Ovary (tissue), 9 donors: ENCODE results near the gene METTL23. TPM values are rescaled to one million over a fixed set of nuclear protein-coding genes. Genes with fewer than 3 reads are reported as not detected.

Experiments
- DNase-seq, 5 donors: peaks; one replicate each; pipeline ENCODE4 v3.0.0-alpha.2; 2019 to 2020
- H3K27ac ChIP-seq, 2 donors: fragments of 200-600 bp; one replicate each; pipeline versions ENCODE4 v1.5.1 to v1.8.0; 2019 to 2022
- H3K27me3 ChIP-seq: fragments of 200-600 bp; one replicate; pipeline ENCODE4 v1.8.0; 2022
- H3K36me3 ChIP-seq: fragments of 200-600 bp; sonication (generic); one replicate; pipeline ENCODE4 v1.5.1; 2019
- H3K4me1 ChIP-seq: one replicate; pipeline ENCODE4 v1.8.1; 2013; ENCODE audit warnings: mild to moderate bottlenecking, moderate library complexity; ENCODE audit not compliant: insufficient read depth
- H3K4me3 ChIP-seq: fragments of 200-600 bp; sonication (generic); one replicate; pipeline ENCODE4 v1.5.1; 2017
- H3K9me3 ChIP-seq, 2 donors: fragments of 200-600 bp in 1 of 2; sonication (generic) in 1 of 2; one replicate each; pipeline versions ENCODE4 v1.5.1 to v1.8.1; 2013 to 2019; ENCODE audit warnings: mild to moderate bottlenecking in 1 of 2, moderate library complexity in 1 of 2
- CTCF ChIP-seq, 3 donors: fragments of 450-650 bp in 2 of 3; fragments of 200-600 bp in 1 of 3; IDR thresholded peaks; one replicate each; pipeline versions ENCODE4 v1.5.1 to v1.8.0; 2016 to 2022; ENCODE audit warnings: antibody characterized with exemption in 3 of 3, mild to moderate bottlenecking in 1 of 3
- EP300 ChIP-seq: sonication (generic); formaldehyde crosslinking; IDR thresholded peaks from one replicate; pipeline ENCODE4 v1.6.1; 2017; ENCODE audit warnings: antibody characterized with exemption
- POLR2A ChIP-seq: fragments of 450-650 bp; IDR thresholded peaks from one replicate; pipeline ENCODE4 v1.6.1; 2017; ENCODE audit warnings: antibody characterized with exemption, mild to moderate bottlenecking, moderate library complexity
- WGBS, 3 donors: extraction: QIAGEN DNeasy Blood & Tissue Kit in 1 of 3; methylation state at CpG; one replicate each; pipeline versions ENCODE4 v1.1.5 to v1.1.7; 2013 to 2017; 5-methylcytosine and 5-hydroxymethylcytosine counted together
- intact Hi-C, 4 donors: fragments of 100-400 bp; cut with DNase I; formaldehyde crosslinking; loops; one replicate each; pipeline versions ENCODE4 v1.11.0 to v1.15.1; 2022 to 2023
- polyA plus RNA-seq, 2 donors: library from polyadenylated mRNA; stranded (reverse); fragments of 200-250 nt in 1 of 2; fragments of 350-450 nt in 1 of 2; fragmentation: Illumina TruSeq in 1 of 2; extraction: RNeasy Lipid Tissue Mini Kit (QIAGEN cat#74804) in 1 of 2; gene quantifications; one replicate each; pipeline ENCODE4 v1.2.3, GENCODE V29; 2013 to 2014
- total RNA-seq, 7 donors: library from RNA; depleted of rRNA in 2 of 7; stranded (reverse); fragments of >200 nt in 2 of 7; fragmentation: NEBNext Ultra II Directional in 3 of 7; extraction: Animal tissue kit (Norgen Biotek cat#: 25700) in 3 of 7; gene quantifications; one replicate each; pipeline versions ENCODE4 v1.1.0 to v1.2.4, GENCODE V29; 2016 to 2023
- donor health status: DM: no; HTN: no; CAD: no; lungs with moderate emphysema.
- donor health status: DM: no; HTN: no; CAD: no.
- donor health status: Bipolar disorder and iron deficiency.
- donor health status: DM: yes; HTN: yes; CAD: no.
- donor health status: DM: no; HTN: no; CAD: no.
- donor health status: DM: yes; HTN: yes; CAD: no.

The METTL23 gene
- total and polyA plus RNA-seq, 9 donors, result 20.9 to 47.4 (median 32.7) TPM

GRCh38 chr17:76753061-76753961 is 26.7 kb downstream of the METTL23 start:
- TF ChIP-seq CTCF (IDR thresholded peaks at IDR 0.05), result no peak
- no peak for TF ChIP-seq EP300
- no peak for TF ChIP-seq POLR2A
- Histone ChIP-seq H3K36me3 (no peaks in the 10 kb centered on the region), H3K4me3 (no peak overlapping the region), H3K9me3 (no peaks in the 10 kb centered on the region), H3K27me3 (no peaks in the 10 kb centered on the region), H3K4me1 (no peaks in the 10 kb centered on the region), H3K27ac (no peak overlapping the region)
- no peak for DNase-seq
- 80 to 90% (median 86%) methylated on average over 12 of the region's 12 CpGs for WGBS, 3 donors
- intact Hi-C loops, result no loop called here

DNA sequence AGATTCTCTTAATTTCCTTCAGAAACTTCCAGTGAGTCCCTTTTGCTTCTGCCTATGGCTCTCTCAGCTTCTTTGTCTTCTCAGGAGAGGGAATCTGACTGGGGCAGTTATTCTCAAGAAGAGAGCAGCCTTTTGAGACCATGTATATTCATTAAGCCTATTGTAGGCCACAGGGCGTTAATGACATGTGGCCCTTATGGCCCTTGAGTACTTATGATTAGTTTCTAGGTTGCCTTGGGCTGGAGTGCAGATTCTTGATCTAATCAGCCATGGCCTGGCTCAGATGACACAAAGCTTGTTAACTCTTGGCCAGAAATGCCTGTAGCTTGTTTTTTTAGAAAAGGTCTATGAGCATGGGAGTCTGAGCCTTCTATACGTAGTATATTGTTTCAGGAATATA is 28.6 kb downstream of the METTL23 start:
- Histone ChIP-seq H3K4me1 (no peaks in the 10 kb centered on the region), H3K4me3 (no peak overlapping the region), H3K27me3 (no peaks in the 10 kb centered on the region), H3K9me3 (no peaks in the 10 kb centered on the region), H3K36me3 (no peaks in the 10 kb centered on the region), H3K27ac (no peak overlapping the region)
- DNase-seq, result no peak
- no peak for TF ChIP-seq CTCF (IDR thresholded peaks at IDR 0.05)
- TF ChIP-seq EP300, result no peak
- TF ChIP-seq POLR2A, result no peak
- 95 to 98% (median 98%) methylated on average over 2 of the region's 2 CpGs for WGBS, 3 donors
- intact Hi-C loops, result loop anchor here in 1 of 4 donors (5.0 kb wide), 1 partner anchor 87 kb away; no protein-coding TSS in a partner anchor

DNA sequence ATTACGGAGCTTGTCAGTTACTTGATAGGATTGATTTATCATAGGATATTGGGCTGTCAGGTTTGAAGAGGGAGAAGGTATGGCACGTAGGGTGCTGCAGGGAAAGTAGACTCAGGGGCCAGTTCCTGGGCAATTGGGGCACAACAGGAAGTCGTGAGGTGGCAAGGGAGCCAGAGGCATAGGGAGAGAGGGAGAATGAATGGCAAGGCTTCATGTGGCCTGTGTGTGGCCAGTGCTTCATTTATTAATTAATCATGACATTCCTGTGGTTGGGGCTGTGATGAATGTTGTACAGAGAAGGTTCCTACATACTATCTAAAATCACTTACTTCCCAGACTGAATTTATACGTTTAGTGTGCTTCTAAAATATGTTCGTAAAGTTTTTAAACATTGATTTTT is 30.6 kb downstream of the METTL23 start:
- no peaks in the 10 kb centered on the region for H3K4me1 ChIP-seq
- no peaks in the 10 kb centered on the region for H3K36me3 ChIP-seq
- no peak overlapping the region for H3K4me3 ChIP-seq
- H3K9me3 ChIP-seq, result no peaks in the 10 kb centered on the region
- no peaks in the 10 kb centered on the region for H3K27me3 ChIP-seq
- H3K27ac ChIP-seq, result no peak overlapping the region
- TF ChIP-seq POLR2A, result no peak
- TF ChIP-seq CTCF (IDR thresholded peaks at IDR 0.05), result no peak
- TF ChIP-seq EP300, result no peak
- intact Hi-C loops, result loop anchor here in 1 of 4 donors (5.0 kb wide), 1 partner anchor 85 kb away; no protein-coding TSS in a partner anchor
- 94 to 96% (median 95%) methylated on average over 5 of the region's 5 CpGs for WGBS, 3 donors
- no peak for DNase-seq

DNA sequence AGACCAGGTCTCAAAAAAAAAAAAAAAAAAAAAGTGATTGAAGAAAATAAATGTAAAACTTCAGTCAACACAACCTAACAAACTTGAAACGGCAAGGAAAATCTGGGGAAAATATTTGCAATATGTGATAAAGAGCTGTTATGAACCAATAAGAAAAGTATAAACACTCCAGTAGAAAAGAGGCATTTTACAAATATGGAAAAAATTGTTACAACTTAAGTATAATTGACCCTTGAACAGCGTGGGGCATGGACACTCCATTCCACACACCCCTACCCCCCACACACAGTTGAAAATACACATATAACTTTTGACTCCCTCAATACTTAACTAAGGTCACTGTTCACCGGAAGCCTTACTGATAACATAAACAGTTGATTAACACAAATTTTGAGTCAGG is 31.9 kb downstream of the METTL23 start:
- Histone ChIP-seq H3K9me3 (no peaks in the 10 kb centered on the region), H3K36me3 (no peaks in the 10 kb centered on the region)

More for the DNA sequence above, 31.9 kb downstream of the METTL23 start:
- WGBS, 3 donors, result 56 to 76% (median 74%) methylated on average over 3 of the region's 3 CpGs
- TF ChIP-seq POLR2A (no peak), CTCF (IDR thresholded peaks at IDR 0.05) (no peak), EP300 (no peak)
- H3K4me1 ChIP-seq, result no peaks in the 10 kb centered on the region
- no peak overlapping the region for H3K4me3 ChIP-seq
- DNase-seq, result no peak
- no peak overlapping the region for H3K27ac ChIP-seq
- H3K27me3 ChIP-seq, result no peaks in the 10 kb centered on the region
- intact Hi-C loops, result loop anchor here in 1 of 4 donors (5.0 kb wide), 1 partner anchor 84 kb away; no protein-coding TSS in a partner anchor
